Muscle layer of duodenum (tissue), 2 donors: ENCODE results near the gene LAIR1.
A peak's percentile ranks its signal among the peaks of the same experiment; 100 is the strongest.

Experiments used
- H3K27ac ChIP-seq: one replicate; pipeline ENCODE4 v1.7.0; 2013; ENCODE audit warnings: mild to moderate bottlenecking, low read length
- H3K27me3 ChIP-seq: one replicate; pipeline ENCODE4 v1.7.0; 2013; ENCODE audit warnings: low read depth, mild to moderate bottlenecking, control low read depth, low read length
- H3K36me3 ChIP-seq, 2 donors: one replicate each; pipeline ENCODE4 v1.7.0; 2013; ENCODE audit warnings: low read length in 2 of 2, control low read depth in 1 of 2, mild to moderate bottlenecking in 1 of 2; ENCODE audit not compliant: insufficient read depth in 2 of 2, control insufficient read depth in 1 of 2
- H3K4me1 ChIP-seq, 2 donors: one replicate each; pipeline ENCODE4 v1.7.0; 2013; ENCODE audit warnings: low read length in 2 of 2, mild to moderate bottlenecking in 2 of 2, control low read depth in 1 of 2, moderate library complexity in 1 of 2; ENCODE audit not compliant: insufficient read depth in 2 of 2, control insufficient read depth in 1 of 2
- H3K4me3 ChIP-seq, 2 donors: one replicate each; pipeline ENCODE4 v1.7.0; 2013; ENCODE audit warnings: low read length in 2 of 2, low read depth in 1 of 2, mild to moderate bottlenecking in 1 of 2
- H3K9me3 ChIP-seq, 2 donors: one replicate each; pipeline ENCODE4 v1.7.0; 2013; ENCODE audit warnings: low read length in 2 of 2, control low read depth in 1 of 2, mild to moderate bottlenecking in 1 of 2; ENCODE audit not compliant: control insufficient read depth in 1 of 2
- donor health status: healthy.

Gene LAIR1

GRCh38 chr19:54364775-54365257 lies at the start of gene LAIR1:
LAIR1 (minus strand) TSS chr19:54364931; CDS start chr19:54364804, 127 bp downstream.
- Histone ChIP-seq H3K4me1 (no peaks in the 10 kb centered on the region), H3K4me3 (peak within 1 kb of the TSS; percentile 39 to 40), H3K27me3 (no peaks in the 10 kb centered on the region), H3K36me3 (no peaks in the 10 kb centered on the region), H3K9me3 (no peaks in the 10 kb centered on the region), H3K27ac (peak within 1 kb of the TSS; percentile 56)

GRCh38 chr19:54414156-54414555 lies 49.4 kb upstream of the LAIR1 start:
- Histone ChIP-seq H3K4me3 (no peak overlapping the region), H3K36me3 (no peaks in the 10 kb centered on the region), H3K4me1 (peaks cover 0 to 6% of the 10 kb centered on the region in 2 donors), H3K27ac (no peak overlapping the region), H3K9me3 (no peaks in the 10 kb centered on the region), H3K27me3 (peaks cover 31% of the 10 kb centered on the region)

GRCh38 chr19:54412877-54413276 lies 48.1 kb upstream of the LAIR1 start:
- no peak overlapping the region for H3K4me3 ChIP-seq
- no peaks in the 10 kb centered on the region for H3K9me3 ChIP-seq
- peaks cover 30% of the 10 kb centered on the region for H3K27me3 ChIP-seq
- H3K27ac ChIP-seq = no peak overlapping the region
- no peaks in the 10 kb centered on the region for H3K36me3 ChIP-seq
- peaks cover 0 to 6% of the 10 kb centered on the region in 2 donors for H3K4me1 ChIP-seq

- Histone ChIP-seq H3K4me1 (peaks cover 0 to 6% of the 10 kb centered on the region in 2 donors), H3K9me3 (no peaks in the 10 kb centered on the region), H3K27ac (no peak overlapping the region), H3K36me3 (no peaks in the 10 kb centered on the region), H3K27me3 (peaks cover 12% of the 10 kb centered on the region), H3K4me3 (no peak overlapping the region)
Observed at GRCh38 chr19:54411033-54411432, 46.3 kb upstream of the LAIR1 start.

- Histone ChIP-seq H3K4me3 (no peak overlapping the region), H3K4me1 (no peaks in the 10 kb centered on the region), H3K27ac (no peak overlapping the region), H3K9me3 (no peaks in the 10 kb centered on the region), H3K27me3 (no peaks in the 10 kb centered on the region), H3K36me3 (no peaks in the 10 kb centered on the region)
Observed at GRCh38 chr19:54408456-54409026, 43.8 kb upstream of the LAIR1 start.

GRCh38 chr19:54407780-54408179 lies 43.0 kb upstream of the LAIR1 start:
- Histone ChIP-seq H3K4me3 (no peak overlapping the region), H3K27me3 (no peaks in the 10 kb centered on the region), H3K36me3 (no peaks in the 10 kb centered on the region), H3K4me1 (no peaks in the 10 kb centered on the region), H3K27ac (no peak overlapping the region), H3K9me3 (no peaks in the 10 kb centered on the region)

- Histone ChIP-seq H3K27me3 (no peaks in the 10 kb centered on the region), H3K4me3 (no peak overlapping the region), H3K4me1 (no peaks in the 10 kb centered on the region), H3K36me3 (no peaks in the 10 kb centered on the region), H3K27ac (no peak overlapping the region), H3K9me3 (no peaks in the 10 kb centered on the region)
Observed at GRCh38 chr19:54405628-54406027, 40.9 kb upstream of the LAIR1 start.

GRCh38 chr19:54403054-54403453 lies 38.3 kb upstream of the LAIR1 start:
- no peaks in the 10 kb centered on the region for H3K36me3 ChIP-seq
- no peak overlapping the region for H3K4me3 ChIP-seq
- H3K4me1 ChIP-seq = no peaks in the 10 kb centered on the region
- H3K27ac ChIP-seq = no peak overlapping the region
- no peaks in the 10 kb centered on the region for H3K27me3 ChIP-seq
- no peaks in the 10 kb centered on the region for H3K9me3 ChIP-seq

GRCh38 chr19:54400913-54401312 lies 36.2 kb upstream of the LAIR1 start:
- Histone ChIP-seq H3K27ac (no peak overlapping the region), H3K4me3 (no peak overlapping the region), H3K36me3 (no peaks in the 10 kb centered on the region), H3K4me1 (no peaks in the 10 kb centered on the region), H3K27me3 (no peaks in the 10 kb centered on the region), H3K9me3 (no peaks in the 10 kb centered on the region)

- H3K4me1 ChIP-seq = no peaks in the 10 kb centered on the region
- no peaks in the 10 kb centered on the region for H3K9me3 ChIP-seq
- H3K27me3 ChIP-seq = no peaks in the 10 kb centered on the region
- no peak overlapping the region for H3K4me3 ChIP-seq
- no peaks in the 10 kb centered on the region for H3K36me3 ChIP-seq
- no peak overlapping the region for H3K27ac ChIP-seq
Observed at GRCh38 chr19:54399189-54399588, 34.5 kb upstream of the LAIR1 start.

- Histone ChIP-seq H3K4me3 (no peak overlapping the region), H3K27ac (no peak overlapping the region), H3K27me3 (no peaks in the 10 kb centered on the region), H3K36me3 (no peaks in the 10 kb centered on the region), H3K9me3 (no peaks in the 10 kb centered on the region), H3K4me1 (peaks cover 0 to 4% of the 10 kb centered on the region in 2 donors)
Observed at GRCh38 chr19:54395685-54396084, 31.0 kb upstream of the LAIR1 start.

- H3K4me3 ChIP-seq = no peak overlapping the region
- H3K27me3 ChIP-seq = no peaks in the 10 kb centered on the region
- no peaks in the 10 kb centered on the region for H3K9me3 ChIP-seq
- H3K36me3 ChIP-seq = no peaks in the 10 kb centered on the region
- no peak overlapping the region for H3K27ac ChIP-seq
- H3K4me1 ChIP-seq = peaks cover 0 to 5% of the 10 kb centered on the region in 2 donors
Observed at GRCh38 chr19:54393381-54393780, 28.6 kb upstream of the LAIR1 start.
